ENCODE measurements around the gene FLII. TPM values are rescaled to one million over a fixed set of nuclear protein-coding genes. Genes with fewer than 3 reads are reported as not detected.
A peak's percentile ranks its signal among the peaks of the same experiment; 100 is the strongest.

FLII gene
- total and polyA plus RNA-seq, 2 of the 8 experiments (the other 6 are each of a cell fraction or from before 2014, with no cell fraction given): 300 to 549 TPM

DNA sequence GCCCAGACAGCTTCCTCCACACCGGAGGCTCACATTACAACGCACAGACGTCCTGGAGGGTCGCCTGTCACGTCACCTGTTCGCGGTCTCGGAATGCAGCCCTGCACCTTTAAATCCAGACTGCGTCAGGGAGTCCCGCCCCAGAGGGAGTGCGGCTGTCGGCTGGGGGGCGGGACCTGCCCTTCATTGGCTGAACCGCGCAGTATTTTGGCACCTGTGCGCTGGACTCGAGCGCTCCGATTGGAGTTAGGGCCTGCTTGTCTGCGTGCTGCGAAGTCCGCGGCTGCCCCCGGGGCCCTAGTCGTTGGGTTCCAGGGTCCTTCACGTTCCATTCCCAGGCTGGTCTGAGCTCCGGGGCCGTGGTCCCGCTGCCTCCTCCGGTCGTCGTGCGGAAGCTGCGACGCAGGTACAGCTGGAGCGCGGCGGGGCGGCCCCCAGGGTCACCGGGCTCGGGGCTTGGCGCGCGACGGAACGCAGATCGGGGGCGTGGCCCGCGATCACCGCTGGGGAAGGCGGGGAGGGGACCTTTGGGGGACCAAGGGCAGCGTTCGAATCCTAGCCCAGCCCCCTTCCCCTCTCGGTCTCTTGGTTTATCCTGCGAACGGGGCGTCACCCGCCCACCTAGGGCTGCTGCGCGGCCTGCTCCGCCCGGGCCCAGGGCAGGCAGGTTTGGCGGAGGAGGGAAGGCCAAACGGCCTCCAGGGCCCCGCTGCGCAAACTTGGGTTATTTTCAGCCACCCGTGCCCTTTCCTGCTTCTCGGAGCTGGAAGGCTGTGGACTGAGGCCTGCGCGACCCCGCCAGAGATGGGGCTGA lies 2.0 kb upstream of the FLII start, which contains the start of gene MIEF2 (continued):
- TF ChIP-seq, protein P1, sequence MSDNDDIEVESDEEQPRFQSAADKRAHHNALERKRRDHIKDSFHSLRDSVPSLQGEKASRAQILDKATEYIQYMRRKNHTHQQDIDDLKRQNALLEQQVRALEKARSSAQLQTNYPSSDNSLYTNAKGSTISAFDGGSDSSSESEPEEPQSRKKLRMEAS (IDR thresholded peaks at IDR 0.05): peak; percentile 48
- TF ChIP-seq TEAD4 (IDR thresholded peaks at IDR 0.05; ENCODE audit: low read depth, low read length) (peak; percentile 94), SP2 (IDR thresholded peaks at IDR 0.05; ENCODE audit: low read length) (peak; percentile 70), CREB1 (IDR thresholded peaks at IDR 0.05) (peak; percentile 82), BACH1 (IDR thresholded peaks at IDR 0.05; ENCODE audit: low read length) (no peak), HDAC2 (IDR thresholded peaks at IDR 0.05; ENCODE audit: borderline replicate concordance in 1 of 2, low read depth in 2 of 2, low read length in 2 of 2) (0 out of 4 replicates have a peak, but pooled peaks of 1 of the 2 experiments have one; percentile 3), SUZ12 (IDR thresholded peaks at IDR 0.05; ENCODE audit: low read length) (no peak), TAF7 (optimal IDR thresholded peaks at IDR 0.05; ENCODE audit: borderline replicate concordance, low read depth, low read length) (peak; percentile 69), RNF2 (IDR thresholded peaks at IDR 0.05; ENCODE audit: borderline replicate concordance, low read depth, low read length, missing control alignments, poor library complexity, severe bottlenecking) (no peak), ATF2 (IDR thresholded peaks at IDR 0.05; ENCODE audit: low read length) (0 out of 2 replicates have a peak, but pooled peaks have one; percentile 4), TAF1 (IDR thresholded peaks at IDR 0.05; ENCODE audit: low read depth, low read length) (peak; percentile 78), SIX5 (IDR thresholded peaks at IDR 0.05; ENCODE audit: low read depth, low read length) (no peak), SP1 (IDR thresholded peaks at IDR 0.05; ENCODE audit: low read depth, low read length) (peak; percentile 94), NANOG (IDR thresholded peaks at IDR 0.05; ENCODE audit: insufficient read depth, low read depth, low read length, poor library complexity, severe bottlenecking) (no peak), GABPA (IDR thresholded peaks at IDR 0.05; ENCODE audit: borderline replicate concordance, insufficient read depth, low read length) (no peak), FOSL1 (IDR thresholded peaks at IDR 0.05; ENCODE audit: insufficient read depth, low read depth, low read length) (no peak), TBP (IDR thresholded peaks at IDR 0.05; ENCODE audit: low read depth, low read length) (peak; percentile 79)
